ENCODE data around the gene THSD4. TPM values are rescaled to one million over a fixed set of nuclear protein-coding genes. Genes with fewer than 3 reads are reported as not detected.
A peak's percentile ranks its signal among the peaks of the same experiment; 100 is the strongest.

Gene THSD4
- total and polyA plus RNA-seq, 8 donors: 15.7 to 43.3 (median 19.1) TPM

DNA sequence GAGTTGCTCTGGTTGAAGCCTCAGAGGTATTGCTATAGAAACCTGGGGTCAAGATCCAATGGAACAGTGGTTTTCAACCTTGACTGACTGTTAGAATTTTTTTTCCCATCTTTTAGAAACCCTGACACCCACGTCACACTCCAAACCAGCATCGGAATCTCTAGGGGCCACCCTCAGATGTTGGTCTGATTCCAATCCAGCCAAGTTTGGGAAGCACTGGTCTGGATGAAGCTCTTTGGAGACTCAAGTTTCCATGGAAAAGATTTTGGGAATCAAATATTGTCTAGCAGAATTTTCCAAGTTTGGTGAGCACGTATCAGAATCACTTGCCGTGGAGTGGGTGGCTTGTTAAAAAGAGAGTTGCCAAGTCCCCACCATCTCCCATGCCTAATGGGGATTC, 103.8 kb downstream of the THSD4 start:
- no peaks in the 10 kb centered on the region for H3K9me3 ChIP-seq
- no peaks in the 10 kb centered on the region for H3K36me3 ChIP-seq
- H3K27me3 ChIP-seq: peaks cover 0 to 8% of the 10 kb centered on the region in 2 donors
- peaks cover 4 to 10% of the 10 kb centered on the region in 2 donors for H3K4me1 ChIP-seq
- DNase-seq (no peak), ATAC-seq (no peak)
- peak overlapping the region in 1 of 2 donors; percentile 37 for H3K27ac ChIP-seq
- intact Hi-C loops (cut with DNase I): no loop called here
- TF ChIP-seq, protein P1, sequence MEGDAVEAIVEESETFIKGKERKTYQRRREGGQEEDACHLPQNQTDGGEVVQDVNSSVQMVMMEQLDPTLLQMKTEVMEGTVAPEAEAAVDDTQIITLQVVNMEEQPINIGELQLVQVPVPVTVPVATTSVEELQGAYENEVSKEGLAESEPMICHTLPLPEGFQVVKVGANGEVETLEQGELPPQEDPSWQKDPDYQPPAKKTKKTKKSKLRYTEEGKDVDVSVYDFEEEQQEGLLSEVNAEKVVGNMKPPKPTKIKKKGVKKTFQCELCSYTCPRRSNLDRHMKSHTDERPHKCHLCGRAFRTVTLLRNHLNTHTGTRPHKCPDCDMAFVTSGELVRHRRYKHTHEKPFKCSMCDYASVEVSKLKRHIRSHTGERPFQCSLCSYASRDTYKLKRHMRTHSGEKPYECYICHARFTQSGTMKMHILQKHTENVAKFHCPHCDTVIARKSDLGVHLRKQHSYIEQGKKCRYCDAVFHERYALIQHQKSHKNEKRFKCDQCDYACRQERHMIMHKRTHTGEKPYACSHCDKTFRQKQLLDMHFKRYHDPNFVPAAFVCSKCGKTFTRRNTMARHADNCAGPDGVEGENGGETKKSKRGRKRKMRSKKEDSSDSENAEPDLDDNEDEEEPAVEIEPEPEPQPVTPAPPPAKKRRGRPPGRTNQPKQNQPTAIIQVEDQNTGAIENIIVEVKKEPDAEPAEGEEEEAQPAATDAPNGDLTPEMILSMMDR (IDR thresholded peaks at IDR 0.05): no peak
- no peak overlapping the region for H3K4me3 ChIP-seq

DNA sequence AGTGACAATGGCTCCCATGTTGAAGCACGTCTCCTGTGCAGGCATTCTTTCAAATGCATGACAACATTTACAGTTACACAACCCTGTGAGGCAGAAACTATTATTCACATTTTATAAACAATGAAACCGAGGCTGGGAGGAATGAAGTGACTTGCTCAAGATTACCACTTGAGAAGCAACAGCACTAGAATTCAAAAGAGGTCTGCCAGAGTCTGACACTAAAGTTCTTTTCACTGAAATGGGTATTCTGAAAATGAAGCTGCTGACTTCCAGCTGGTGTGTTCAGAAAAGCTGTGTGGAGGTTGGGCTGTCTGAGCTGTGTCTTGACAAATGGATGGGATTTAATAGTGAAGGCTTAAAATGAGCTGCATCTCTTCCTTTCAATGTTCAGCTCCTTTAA, 104.4 kb downstream of the THSD4 start:
- TF ChIP-seq, protein P1 (IDR thresholded peaks at IDR 0.05): no peak
- intact Hi-C loops (cut with DNase I): no loop called here
- Histone ChIP-seq H3K4me3 (no peak overlapping the region), H3K9me3 (no peaks in the 10 kb centered on the region), H3K4me1 (peaks cover 4 to 10% of the 10 kb centered on the region in 2 donors), H3K27ac (peak overlapping the region in 1 of 2 donors; percentile 37), H3K27me3 (peaks cover 0 to 8% of the 10 kb centered on the region in 2 donors), H3K36me3 (no peaks in the 10 kb centered on the region)
- DNase-seq (peak in 2 of 4 donors; percentile 48 to 71), ATAC-seq (peak; percentile 82)

DNA sequence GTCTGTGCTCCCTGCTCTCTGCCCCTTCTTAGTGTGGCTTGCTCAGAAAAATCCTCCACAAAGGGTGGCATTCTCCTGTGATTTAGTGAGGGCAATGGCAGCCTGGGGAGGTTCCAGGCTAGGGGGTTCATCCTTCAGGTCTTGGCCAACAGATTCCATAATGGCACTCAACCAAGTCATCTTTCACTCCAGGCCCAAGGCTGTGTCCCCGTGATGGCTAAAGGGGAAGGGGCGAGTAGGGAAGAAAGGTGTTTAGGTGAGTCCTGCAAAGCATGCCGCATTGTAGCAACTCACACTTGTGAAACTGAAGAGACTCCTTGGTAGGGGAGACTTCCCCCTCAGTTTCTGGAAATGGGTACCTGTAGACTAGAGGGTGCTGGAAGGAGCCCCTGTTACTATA, 105.6 kb downstream of the THSD4 start:
- H3K27me3 ChIP-seq: no peaks in the 10 kb centered on the region
- TF ChIP-seq, protein P1 (IDR thresholded peaks at IDR 0.05): no peak
- H3K4me3 ChIP-seq: no peak overlapping the region
- H3K4me1 ChIP-seq: peaks cover 4 to 10% of the 10 kb centered on the region in 2 donors
- intact Hi-C loops (cut with DNase I): no loop called here
- DNase-seq: no peak
- no peaks in the 10 kb centered on the region for H3K36me3 ChIP-seq
- no peak overlapping the region for H3K27ac ChIP-seq
- no peak for ATAC-seq
- no peaks in the 10 kb centered on the region for H3K9me3 ChIP-seq

DNA sequence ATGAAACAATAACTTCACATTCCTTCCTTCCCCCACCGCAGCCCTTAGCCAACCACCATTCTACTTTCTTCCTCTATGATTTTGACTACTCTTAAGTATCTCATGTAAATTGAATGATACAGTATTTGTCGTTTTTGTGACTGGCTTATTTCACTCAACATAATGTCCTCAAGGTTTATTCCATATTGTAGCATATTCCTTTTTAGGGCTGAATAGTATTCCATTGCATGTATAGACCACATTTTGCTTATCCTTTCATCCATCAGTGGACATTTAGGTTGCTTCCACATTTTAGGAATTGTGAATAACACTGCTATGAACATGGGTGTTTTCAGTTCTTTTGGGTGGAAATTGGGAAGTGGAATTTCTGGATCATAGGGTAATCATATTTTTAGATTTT, 106.1 kb downstream of the THSD4 start:
- Histone ChIP-seq H3K4me1 (peaks cover 4 to 10% of the 10 kb centered on the region in 2 donors), H3K27me3 (no peaks in the 10 kb centered on the region), H3K36me3 (no peaks in the 10 kb centered on the region), H3K27ac (no peak overlapping the region), H3K4me3 (no peak overlapping the region), H3K9me3 (no peaks in the 10 kb centered on the region)
- DNase-seq (no peak), ATAC-seq (no peak)
- intact Hi-C loops (cut with DNase I): no loop called here
- TF ChIP-seq, protein P1 (IDR thresholded peaks at IDR 0.05): no peak

DNA sequence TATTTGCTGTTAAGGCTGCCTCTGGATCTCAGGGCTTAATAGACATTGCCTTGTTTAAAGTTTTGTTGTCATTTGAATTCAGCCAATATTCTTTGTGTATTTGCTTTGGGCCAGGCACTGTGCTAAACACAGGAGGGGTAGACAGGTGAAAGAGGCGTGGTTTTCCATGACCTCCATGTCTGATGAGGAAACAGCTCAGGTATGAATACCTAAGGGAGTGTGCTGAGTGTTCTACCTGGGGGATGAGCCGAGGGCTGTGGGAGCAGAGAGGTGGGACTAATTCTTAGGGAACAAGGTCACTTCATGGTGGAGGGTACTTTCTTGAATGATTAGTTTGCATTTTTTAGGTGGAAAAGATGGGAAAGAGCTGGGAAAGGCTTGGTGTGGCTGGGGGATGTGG, 108.2 kb downstream of the THSD4 start:
- intact Hi-C loops (cut with DNase I): no loop called here
- H3K27ac ChIP-seq: no peak overlapping the region
- H3K27me3 ChIP-seq: no peaks in the 10 kb centered on the region
- no peaks in the 10 kb centered on the region for H3K36me3 ChIP-seq
- DNase-seq (no peak), ATAC-seq (no peak)
- no peak overlapping the region for H3K4me3 ChIP-seq
- TF ChIP-seq, protein P1 (IDR thresholded peaks at IDR 0.05): no peak
- peaks cover 4 to 9% of the 10 kb centered on the region in 2 donors for H3K4me1 ChIP-seq
- H3K9me3 ChIP-seq: no peaks in the 10 kb centered on the region
